Esophagus muscularis mucosa (tissue), 4 donors: ENCODE measurements around the gene PRB4. TPM values are rescaled to one million over a fixed set of nuclear protein-coding genes. Genes with fewer than 3 reads are reported as not detected.

ENCODE experiments used
- DNase-seq: peaks from one replicate; pipeline ENCODE4 v3.0.0-alpha.2; 2017; ENCODE audit errors: extremely low spot score
- H3K27ac ChIP-seq, 4 donors: fragments of 200-600 bp; sonication (generic); replicated peaks in 1 of 4; 1 replicate in 3 of 4; 2 replicates in 1 of 4; pipeline ENCODE4 v1.5.1; 2016 to 2019; ENCODE audit warnings: mild to moderate bottlenecking in 1 of 4
- H3K27me3 ChIP-seq, 4 donors: fragments of 200-600 bp; sonication (generic); one replicate each; pipeline versions ENCODE4 v1.5.1 to v1.6.0; 2016 to 2019
- H3K36me3 ChIP-seq, 4 donors: fragments of 200-600 bp; sonication (generic); one replicate each; pipeline ENCODE4 v1.5.1; 2016 to 2019
- H3K4me1 ChIP-seq, 4 donors: fragments of 200-600 bp; sonication (generic); one replicate each; pipeline ENCODE4 v1.5.1; 2016 to 2019
- H3K4me3 ChIP-seq, 4 donors: fragments of 200-600 bp; sonication (generic); 1 replicate in 2 of 4; 2 replicates in 2 of 4; pipeline ENCODE4 v1.5.1; 2016 to 2019; ENCODE audit warnings: mild to moderate bottlenecking in 4 of 4, moderate library complexity in 1 of 4
- H3K9me3 ChIP-seq, 4 donors: fragments of 200-600 bp; sonication (generic); 1 replicate in 3 of 4; 2 replicates in 1 of 4; pipeline ENCODE4 v1.5.1; 2016 to 2019
- CTCF ChIP-seq, 3 experiments: fragments of 200-600 bp in 2 of 3; fragments of 450-650 bp in 1 of 3; sonication (generic) in 2 of 3; IDR thresholded peaks; one replicate each; pipeline ENCODE4 v1.5.1; 2017 to 2019; ENCODE audit warnings: antibody characterized with exemption in 3 of 3, mild to moderate bottlenecking in 2 of 3, moderate library complexity in 1 of 3
- EP300 ChIP-seq: sonication (generic); formaldehyde crosslinking; IDR thresholded peaks from one replicate; pipeline ENCODE4 v1.6.1; 2017; ENCODE audit warnings: antibody characterized with exemption
- POLR2A ChIP-seq: fragments of 450-650 bp; IDR thresholded peaks from one replicate; pipeline ENCODE4 v1.6.1; 2017; ENCODE audit warnings: antibody characterized with exemption, moderate library complexity, mild to moderate bottlenecking, low read depth
- POLR2AphosphoS5 ChIP-seq, 2 donors: sonication (generic); formaldehyde crosslinking; IDR thresholded peaks; one replicate each; pipeline ENCODE4 v1.6.1; 2017; ENCODE audit warnings: antibody characterized with exemption in 2 of 2
- WGBS: methylation state at CpG from one replicate; pipeline ENCODE4 v1.1.5; 2018; 5-methylcytosine and 5-hydroxymethylcytosine counted together
- intact Hi-C: fragments of 100-400 bp; cut with DNase I; formaldehyde crosslinking; loops from one replicate; pipeline ENCODE4 v1.15.1; 2023
- total RNA-seq, 4 donors: library from RNA; depleted of rRNA; stranded (reverse); fragments of >200 nt; gene quantifications; one replicate each; pipeline versions ENCODE4 v1.1.0 to v1.2.1, GENCODE V29; 2016

The PRB4 gene
- total RNA-seq, 4 donors from 2014 or later: not detected

GRCh38 chr12:11324426-11324825 lies 14.2 kb upstream of the PRB4 start:
- WGBS: 96% methylated on average over 3 of the region's 3 CpGs
- Histone ChIP-seq H3K27me3 (no peaks in the 10 kb centered on the region), H3K4me3 (no peak overlapping the region), H3K4me1 (no peaks in the 10 kb centered on the region), H3K9me3 (no peaks in the 10 kb centered on the region), H3K27ac (no peak overlapping the region), H3K36me3 (no peaks in the 10 kb centered on the region)
- no peak for DNase-seq
- TF ChIP-seq EP300: no peak
- TF ChIP-seq POLR2AphosphoS5 (IDR thresholded peaks at IDR 0.05): no peak
- no peak for TF ChIP-seq CTCF (IDR thresholded peaks at IDR 0.05)
- no peak for TF ChIP-seq POLR2A
- intact Hi-C loops: no loop called here

GRCh38 chr12:11321980-11322379 lies 11.7 kb upstream of the PRB4 start:
- no peak for TF ChIP-seq EP300
- no peak for TF ChIP-seq POLR2AphosphoS5 (IDR thresholded peaks at IDR 0.05)
- no peak for TF ChIP-seq POLR2A
- no peak for TF ChIP-seq CTCF (IDR thresholded peaks at IDR 0.05)
- Histone ChIP-seq H3K36me3 (no peaks in the 10 kb centered on the region), H3K4me1 (no peaks in the 10 kb centered on the region), H3K4me3 (no peak overlapping the region), H3K27ac (no peak overlapping the region), H3K27me3 (no peaks in the 10 kb centered on the region), H3K9me3 (peaks cover 0 to 10% (median 4%) of the 10 kb centered on the region in 4 donors)
- intact Hi-C loops: no loop called here
- no peak for DNase-seq
- 85% methylated on average over 2 of the region's 2 CpGs for WGBS

GRCh38 chr12:11307143-11307542 lies 3.1 kb downstream of the PRB4 start:
- WGBS: 68% methylated on average over 2 of the region's 2 CpGs
- DNase-seq: no peak
- Histone ChIP-seq H3K4me1 (no peaks in the 10 kb centered on the region), H3K4me3 (no peak overlapping the region), H3K27me3 (no peaks in the 10 kb centered on the region), H3K36me3 (no peaks in the 10 kb centered on the region), H3K9me3 (peaks cover 0 to 10% (median 4%) of the 10 kb centered on the region in 4 donors), H3K27ac (no peak overlapping the region)
- intact Hi-C loops: no loop called here
- TF ChIP-seq POLR2A (no peak), CTCF (IDR thresholded peaks at IDR 0.05) (no peak), EP300 (no peak), POLR2AphosphoS5 (IDR thresholded peaks at IDR 0.05) (no peak)

- 82% methylated on average over 3 of the region's 3 CpGs for WGBS
- H3K36me3 ChIP-seq: no peaks in the 10 kb centered on the region
- H3K27me3 ChIP-seq: no peaks in the 10 kb centered on the region
- TF ChIP-seq POLR2AphosphoS5 (IDR thresholded peaks at IDR 0.05) (no peak), EP300 (no peak), POLR2A (no peak), CTCF (IDR thresholded peaks at IDR 0.05) (no peak)
- DNase-seq: no peak
- H3K9me3 ChIP-seq: no peaks in the 10 kb centered on the region
- H3K27ac ChIP-seq: no peak overlapping the region
- intact Hi-C loops: no loop called here
- H3K4me3 ChIP-seq: no peak overlapping the region
- H3K4me1 ChIP-seq: no peaks in the 10 kb centered on the region
Observed at GRCh38 chr12:11273449-11273848, 36.8 kb downstream of the PRB4 start.

- no peaks in the 10 kb centered on the region for H3K4me1 ChIP-seq
- TF ChIP-seq POLR2AphosphoS5 (IDR thresholded peaks at IDR 0.05): no peak
- TF ChIP-seq EP300: no peak
- TF ChIP-seq POLR2A: no peak
- TF ChIP-seq CTCF (IDR thresholded peaks at IDR 0.05): no peak
- no peaks in the 10 kb centered on the region for H3K36me3 ChIP-seq
- H3K27me3 ChIP-seq: no peaks in the 10 kb centered on the region
- intact Hi-C loops: no loop called here
- no peaks in the 10 kb centered on the region for H3K9me3 ChIP-seq
- H3K4me3 ChIP-seq: no peak within 1 kb of the TSS
- DNase-seq: no peak
- no peak within 1 kb of the TSS for H3K27ac ChIP-seq
- 70% methylated on average over 3 of the region's 3 CpGs for WGBS
Observed at GRCh38 chr12:11269607-11270006, 40.6 kb downstream of the PRB4 start, which contains the start of gene PRB3. Gene PRB3, minus strand, starts transcription at chr12:11269707. Its CDS starts 38 bp downstream, at chr12:11269669.
